Measurements from ENCODE around the gene CISTR.

DNA sequence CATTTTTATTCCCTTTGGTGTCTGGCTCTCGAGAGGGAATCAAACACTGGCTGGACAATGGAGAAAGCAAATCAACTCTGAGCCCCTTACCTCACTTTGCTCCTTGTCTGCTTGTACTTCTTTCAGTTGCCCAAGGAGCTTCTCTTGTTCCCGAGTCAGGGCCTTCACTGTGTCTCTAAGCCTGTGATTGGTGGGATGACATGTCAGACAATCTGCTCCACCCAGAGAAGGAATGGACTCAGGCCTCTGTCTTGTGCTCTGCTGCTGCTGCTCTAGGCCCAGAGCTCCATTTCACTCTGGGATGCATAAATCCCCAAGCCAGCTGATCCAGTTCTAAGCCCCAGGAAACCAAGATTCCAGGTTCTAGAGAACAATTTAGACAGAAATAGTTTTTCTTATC, 32.1 kb downstream of the CISTR start:
- TF ChIP-seq, protein P1, sequence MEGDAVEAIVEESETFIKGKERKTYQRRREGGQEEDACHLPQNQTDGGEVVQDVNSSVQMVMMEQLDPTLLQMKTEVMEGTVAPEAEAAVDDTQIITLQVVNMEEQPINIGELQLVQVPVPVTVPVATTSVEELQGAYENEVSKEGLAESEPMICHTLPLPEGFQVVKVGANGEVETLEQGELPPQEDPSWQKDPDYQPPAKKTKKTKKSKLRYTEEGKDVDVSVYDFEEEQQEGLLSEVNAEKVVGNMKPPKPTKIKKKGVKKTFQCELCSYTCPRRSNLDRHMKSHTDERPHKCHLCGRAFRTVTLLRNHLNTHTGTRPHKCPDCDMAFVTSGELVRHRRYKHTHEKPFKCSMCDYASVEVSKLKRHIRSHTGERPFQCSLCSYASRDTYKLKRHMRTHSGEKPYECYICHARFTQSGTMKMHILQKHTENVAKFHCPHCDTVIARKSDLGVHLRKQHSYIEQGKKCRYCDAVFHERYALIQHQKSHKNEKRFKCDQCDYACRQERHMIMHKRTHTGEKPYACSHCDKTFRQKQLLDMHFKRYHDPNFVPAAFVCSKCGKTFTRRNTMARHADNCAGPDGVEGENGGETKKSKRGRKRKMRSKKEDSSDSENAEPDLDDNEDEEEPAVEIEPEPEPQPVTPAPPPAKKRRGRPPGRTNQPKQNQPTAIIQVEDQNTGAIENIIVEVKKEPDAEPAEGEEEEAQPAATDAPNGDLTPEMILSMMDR (IDR thresholded peaks at IDR 0.05), result no peak
- TF ChIP-seq ZFX (IDR thresholded peaks at IDR 0.05; ENCODE audit: borderline replicate concordance), result no peak
